Stromal cell of bone marrow (primary cell): ENCODE measurements around the gene TBL1X.
"Not testable (repeated sequence)": the region's sequence is repeated elsewhere in the genome, so short reads cannot be mapped to it uniquely, and the experiment has no call there.

Experiments
- DNase-seq: peaks from one replicate; pipeline ENCODE4 v3.0.0-alpha.2; 2012; ENCODE audit warnings: low read depth

TBL1X gene

DNA sequence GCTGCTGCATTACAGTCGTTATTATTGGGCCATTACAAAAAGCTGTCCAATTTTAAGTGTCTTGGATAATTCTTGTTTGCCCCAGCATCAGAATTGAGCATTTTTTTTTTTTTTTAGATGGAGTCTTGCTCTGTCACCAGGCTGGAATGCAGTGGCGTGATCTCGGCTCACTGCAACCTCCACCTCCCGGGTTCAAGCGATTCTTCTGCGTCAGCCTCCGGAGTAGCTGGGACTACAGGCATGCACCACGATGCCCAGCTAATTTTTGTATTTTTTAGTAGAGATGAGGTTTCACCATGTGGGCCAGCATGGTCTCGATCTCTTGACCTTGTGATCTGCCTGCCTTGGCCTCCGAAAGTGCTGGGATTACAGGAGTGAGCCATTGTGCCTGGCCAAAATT lies 71.3 kb downstream of the TBL1X start:
- not testable (repeated sequence) for DNase-seq

DNA sequence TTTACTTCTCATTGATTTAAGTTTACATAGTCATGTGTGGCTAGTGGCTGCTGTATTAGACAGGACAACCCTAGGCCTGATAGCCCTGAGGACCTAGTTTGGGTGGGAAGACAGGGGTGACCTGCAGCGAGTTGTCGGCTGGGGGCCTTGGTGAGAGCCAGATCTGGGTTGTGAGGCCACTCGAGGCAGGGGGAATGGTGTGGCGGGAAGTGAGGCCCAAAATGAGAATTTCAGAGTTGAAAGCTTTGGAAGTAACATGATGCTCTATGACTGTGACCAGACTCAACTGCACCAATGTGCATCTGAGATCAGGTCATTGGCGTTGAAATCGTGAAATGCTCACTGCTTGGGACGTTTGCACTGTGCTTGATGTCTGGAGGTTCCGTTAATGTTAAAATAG lies 72.9 kb downstream of the TBL1X start:
- no peak for DNase-seq

DNA sequence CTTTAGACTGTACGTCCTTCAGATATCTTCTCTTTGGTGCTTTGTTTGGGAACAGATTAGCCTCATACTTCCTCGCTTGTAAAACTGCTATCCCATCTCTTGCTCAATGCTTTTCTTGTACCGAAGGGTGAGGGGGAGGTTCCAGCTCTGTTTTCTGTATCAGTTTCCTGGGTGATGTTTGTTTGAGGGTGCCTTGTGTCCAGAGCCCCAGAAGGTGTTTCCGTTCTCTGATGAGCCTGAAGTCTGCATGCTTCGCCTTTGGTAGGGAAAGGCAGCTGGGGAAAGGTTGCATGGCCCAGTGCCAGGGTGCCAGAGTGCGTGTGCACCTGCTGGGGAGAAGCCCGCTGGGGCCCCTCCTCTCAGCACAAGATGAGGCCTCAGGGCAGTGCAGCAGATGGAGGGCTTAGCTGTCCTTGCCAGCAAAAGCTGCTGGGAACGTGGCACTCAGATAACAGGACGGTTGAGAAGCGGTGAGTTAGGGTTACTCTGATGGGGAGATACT lies 73.7 kb downstream of the TBL1X start:
- DNase-seq, result no peak

DNA sequence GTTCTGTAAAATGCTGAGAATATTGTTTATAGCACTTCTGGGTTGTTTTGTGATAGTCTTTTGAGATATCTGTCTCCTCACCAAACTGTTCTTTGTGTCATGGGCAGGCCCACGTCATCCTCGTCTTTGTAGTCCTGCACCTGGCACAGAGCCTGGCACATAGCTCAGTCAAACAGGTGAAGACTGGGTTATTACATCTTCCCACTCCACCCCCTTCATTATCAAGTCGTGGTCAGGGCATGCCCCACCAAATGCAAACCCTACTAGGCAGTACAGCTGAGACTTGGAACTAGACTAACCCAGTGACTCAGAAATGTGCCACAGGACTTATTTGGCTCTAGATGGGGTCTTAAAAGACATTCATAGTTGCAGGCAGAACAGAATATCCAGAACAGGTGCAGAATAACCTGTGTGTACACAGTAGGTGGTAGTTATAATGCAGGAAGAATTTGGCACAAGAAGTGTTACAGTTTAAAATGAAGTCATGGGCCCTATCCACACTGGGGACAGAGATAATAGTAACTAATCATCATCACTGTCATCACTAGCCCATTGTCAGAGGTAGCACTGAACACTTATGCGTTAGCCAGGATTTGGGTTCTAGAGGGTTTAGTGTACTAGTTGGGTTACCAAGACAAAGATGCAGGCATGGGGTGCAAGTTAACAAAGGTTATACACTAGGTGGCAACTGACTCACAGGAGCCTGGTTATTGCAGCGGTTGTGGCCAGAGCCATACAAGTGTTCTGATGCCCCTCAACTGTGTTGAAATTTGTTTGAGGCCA lies 74.9 kb downstream of the TBL1X start:
- DNase-seq, result no peak

DNA sequence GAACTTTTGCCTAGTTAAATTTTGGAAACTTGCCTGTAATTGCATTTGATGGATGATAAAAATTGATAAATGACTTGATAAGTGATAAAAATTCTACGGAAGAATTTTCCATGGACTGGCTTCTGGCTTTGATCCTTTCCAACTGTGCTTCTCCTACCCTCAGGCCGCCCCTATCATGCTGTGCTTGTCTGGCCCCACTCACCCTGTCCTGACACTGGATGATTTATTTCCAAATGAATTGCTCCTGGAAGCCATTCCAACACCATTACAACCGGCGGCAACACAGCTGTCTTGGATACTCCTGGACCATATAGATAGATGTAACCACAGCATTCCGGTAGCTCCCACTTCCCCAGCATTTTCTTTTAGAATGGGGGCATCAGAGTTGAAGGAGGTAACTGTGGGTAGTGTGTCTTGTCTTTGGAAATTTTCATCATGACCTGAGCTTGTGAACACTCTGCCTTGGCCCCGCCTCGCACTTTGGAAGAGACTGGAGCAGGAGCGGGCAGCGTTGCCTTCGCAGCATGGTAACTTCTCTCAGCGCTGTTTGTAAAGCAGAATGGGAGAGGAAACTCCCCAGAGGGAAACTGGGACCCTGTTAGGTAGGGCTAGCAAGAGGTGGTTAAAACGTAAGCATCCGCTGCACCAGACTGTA lies 77.4 kb downstream of the TBL1X start:
- DNase-seq, result no peak

DNA sequence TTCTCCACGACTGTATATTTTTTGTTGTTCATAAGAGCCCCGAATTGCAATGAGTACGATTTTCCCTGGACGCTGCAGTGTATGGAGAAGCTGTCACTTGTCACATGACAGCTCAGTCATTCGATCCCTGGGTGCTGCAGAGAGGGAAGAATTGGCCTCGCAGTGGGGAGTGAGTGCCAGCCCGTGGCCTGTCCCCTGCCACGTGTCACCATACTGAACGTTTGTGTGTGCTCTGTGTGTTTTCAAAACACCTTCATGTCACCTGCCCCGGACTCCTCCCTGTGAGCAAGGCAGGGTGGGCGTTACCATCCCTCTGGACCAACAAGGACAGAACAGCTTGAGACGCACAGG lies 77.9 kb downstream of the TBL1X start:
- DNase-seq, result no peak

DNA sequence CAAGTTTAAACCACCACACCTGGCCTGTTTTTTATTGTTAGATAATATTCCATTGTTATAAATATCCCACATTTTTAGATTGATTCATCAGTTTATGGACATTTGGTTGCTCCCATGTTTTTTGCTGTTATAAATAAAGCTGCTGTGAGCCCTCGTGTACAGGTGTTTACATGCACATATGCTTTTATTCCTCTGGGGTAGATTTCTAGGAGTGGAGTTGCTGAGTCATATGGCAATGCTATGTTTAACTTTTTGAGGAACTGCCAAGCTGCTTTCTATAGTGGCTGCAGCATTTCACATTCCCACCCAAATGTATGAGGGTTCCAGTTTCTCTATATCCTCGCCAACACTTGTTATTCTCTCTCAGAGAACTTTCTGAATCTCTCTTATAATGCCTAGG lies 90.5 kb downstream of the TBL1X start:
- no peak for DNase-seq

DNA sequence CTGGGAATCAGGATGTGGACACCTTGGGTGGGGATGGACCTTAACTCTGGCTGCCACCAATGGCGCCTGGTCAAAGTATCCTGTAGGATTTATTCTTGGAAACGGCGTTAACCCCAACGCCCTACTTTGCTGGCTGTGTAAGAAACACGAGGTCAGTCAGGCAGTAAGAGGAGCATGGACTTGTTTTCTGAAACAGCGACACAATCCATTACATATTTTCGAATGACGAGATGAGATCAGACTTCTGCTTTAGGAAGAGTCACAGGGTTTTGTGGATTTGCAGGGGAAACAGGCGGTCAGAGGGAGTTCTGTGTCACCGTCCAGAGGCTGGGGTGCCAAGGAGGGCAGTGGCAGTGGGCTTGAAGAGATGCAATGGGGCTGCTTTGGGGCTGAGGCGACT lies 92.2 kb downstream of the TBL1X start:
- no peak for DNase-seq

DNA sequence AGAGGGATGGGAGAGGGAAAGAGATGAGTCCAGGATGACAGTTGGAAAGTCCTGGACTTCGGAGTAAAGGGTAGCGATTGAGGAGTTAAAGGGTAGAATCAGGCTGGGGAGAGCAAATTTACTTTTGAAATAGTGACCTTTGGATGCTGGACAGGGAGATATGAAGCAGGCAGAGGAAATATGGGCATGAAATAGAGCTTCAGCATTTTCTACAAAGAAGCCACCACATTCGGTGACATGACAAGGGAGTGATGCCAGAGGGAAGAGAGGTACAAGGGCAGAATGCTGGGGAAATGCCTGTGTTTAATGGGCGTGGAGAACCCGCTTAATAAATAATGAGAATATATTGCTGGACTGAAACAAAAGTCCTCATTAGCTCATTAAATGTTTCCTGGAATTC lies 92.7 kb downstream of the TBL1X start:
- DNase-seq, result no peak

DNA sequence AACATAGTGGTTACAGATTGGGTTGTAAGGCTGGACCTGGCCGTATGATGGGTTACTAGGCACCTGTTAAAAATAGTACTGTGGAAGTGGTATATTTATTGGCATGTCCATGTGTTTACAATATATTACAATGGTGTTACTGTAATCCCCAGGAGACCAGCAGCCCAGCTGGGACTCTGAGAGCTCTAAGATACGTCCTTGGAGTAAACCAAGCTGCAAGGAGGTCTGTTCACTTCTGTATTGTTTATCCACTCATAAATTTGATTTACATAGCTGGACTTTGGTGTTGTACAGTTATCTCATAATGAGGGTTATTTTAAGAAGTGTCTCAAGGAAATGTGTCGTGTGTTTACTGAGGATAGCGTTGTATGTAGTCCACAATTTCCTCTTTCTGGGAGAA lies 93.8 kb downstream of the TBL1X start:
- no peak for DNase-seq

DNA sequence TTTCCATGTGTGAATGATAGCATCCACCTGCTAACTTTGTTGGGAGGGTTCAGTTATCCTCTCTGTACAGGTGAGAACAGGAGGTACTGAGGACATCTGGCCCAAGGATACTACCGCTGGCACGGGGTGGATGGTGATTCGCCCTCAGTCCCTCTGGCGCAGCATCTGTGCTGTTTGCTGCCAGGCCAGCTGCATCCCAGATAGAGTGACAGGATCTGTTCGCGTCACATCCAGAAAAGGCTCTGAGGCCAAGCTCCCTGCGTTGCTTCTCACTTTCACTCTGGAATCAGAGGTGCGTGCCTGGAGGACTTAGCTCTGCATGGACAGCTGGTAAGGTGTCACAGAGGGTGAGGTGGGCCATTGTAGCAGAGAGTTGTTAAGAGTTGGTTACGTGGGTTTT lies 95.4 kb downstream of the TBL1X start:
- no peak for DNase-seq

DNA sequence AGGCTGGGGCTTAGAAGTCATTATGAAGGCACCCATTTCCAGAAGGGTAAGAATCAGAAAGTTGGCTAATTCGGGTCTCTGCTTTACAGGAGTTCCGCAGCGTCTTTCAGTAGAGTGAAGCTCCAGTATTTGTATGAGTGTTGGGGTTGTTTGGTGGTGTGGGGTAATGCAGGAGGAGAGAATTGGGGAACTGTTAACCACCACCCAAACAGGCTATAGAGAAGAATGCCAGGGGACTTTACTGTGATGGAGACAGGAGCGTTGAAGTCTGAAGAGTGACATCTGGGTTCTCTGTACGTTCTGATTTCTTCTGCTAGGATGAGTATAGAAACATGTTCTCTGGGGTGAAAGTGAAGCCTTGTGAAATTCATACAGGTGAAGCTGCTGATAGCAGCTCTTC lies 96.3 kb downstream of the TBL1X start:
- DNase-seq, result no peak

DNA sequence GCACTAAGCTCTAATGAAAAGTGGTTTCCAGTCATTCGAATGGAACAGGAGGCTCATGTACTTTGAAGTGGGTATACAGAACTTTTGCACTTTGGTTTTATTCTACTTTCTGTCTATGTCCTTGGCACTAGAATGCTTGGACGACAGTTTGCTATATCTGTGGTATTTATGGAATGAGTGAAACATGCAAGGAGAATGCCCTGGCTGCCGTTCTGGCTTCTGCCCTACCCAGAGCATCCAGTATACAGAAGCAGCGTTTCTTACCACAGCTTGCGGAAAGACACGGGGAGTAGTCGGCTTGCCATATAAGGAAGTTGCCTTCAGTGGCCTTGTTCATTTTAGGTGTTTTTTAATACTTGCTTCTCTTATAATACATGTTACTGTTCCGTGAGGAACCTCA lies 98.0 kb downstream of the TBL1X start:
- peak; percentile 37 for DNase-seq

DNA sequence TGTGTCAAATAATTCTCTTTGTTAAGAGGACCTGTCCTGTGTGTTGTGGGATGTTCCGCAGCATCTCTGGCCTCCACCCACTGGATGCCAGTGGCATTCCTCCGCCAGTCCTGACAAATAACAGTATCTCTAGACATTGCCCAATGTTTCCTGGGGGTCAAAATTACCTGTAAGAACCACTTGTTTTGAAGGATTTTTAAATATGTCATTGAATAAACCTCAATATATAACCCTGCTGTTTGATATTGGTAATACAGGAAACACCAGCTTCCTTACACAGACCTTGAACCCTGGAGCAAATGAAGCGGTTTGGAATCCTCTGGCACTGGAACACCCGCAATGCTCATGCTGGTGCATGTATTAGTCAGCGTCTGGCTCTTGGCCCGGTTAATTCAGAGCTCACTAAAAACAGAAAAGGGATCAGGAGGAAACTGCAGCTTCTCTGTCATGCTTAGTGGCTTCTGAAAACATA lies 101.3 kb downstream of the TBL1X start:
- DNase-seq, result peak; percentile 76

DNA sequence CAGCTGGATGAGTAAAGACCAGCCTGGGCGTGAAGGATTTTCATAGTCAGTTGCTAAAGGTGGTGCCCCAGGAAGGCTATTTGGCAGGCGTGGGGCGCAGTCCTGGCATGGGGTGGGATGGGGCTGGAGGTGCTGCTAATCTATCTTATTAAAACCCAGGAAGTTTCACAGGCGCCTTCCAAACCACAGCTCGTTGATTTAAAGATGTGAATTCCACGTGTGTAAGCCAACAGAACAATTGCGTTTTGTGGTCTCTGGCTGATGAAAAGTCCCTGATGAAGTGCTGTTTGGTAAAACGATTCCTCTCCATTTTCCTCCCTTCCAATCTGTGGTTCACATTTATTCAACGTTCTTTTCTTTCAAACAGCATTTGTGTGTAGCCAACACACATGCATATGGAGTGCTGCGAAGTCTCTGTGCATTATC lies 105.0 kb downstream of the TBL1X start:
- DNase-seq, result no peak

DNA sequence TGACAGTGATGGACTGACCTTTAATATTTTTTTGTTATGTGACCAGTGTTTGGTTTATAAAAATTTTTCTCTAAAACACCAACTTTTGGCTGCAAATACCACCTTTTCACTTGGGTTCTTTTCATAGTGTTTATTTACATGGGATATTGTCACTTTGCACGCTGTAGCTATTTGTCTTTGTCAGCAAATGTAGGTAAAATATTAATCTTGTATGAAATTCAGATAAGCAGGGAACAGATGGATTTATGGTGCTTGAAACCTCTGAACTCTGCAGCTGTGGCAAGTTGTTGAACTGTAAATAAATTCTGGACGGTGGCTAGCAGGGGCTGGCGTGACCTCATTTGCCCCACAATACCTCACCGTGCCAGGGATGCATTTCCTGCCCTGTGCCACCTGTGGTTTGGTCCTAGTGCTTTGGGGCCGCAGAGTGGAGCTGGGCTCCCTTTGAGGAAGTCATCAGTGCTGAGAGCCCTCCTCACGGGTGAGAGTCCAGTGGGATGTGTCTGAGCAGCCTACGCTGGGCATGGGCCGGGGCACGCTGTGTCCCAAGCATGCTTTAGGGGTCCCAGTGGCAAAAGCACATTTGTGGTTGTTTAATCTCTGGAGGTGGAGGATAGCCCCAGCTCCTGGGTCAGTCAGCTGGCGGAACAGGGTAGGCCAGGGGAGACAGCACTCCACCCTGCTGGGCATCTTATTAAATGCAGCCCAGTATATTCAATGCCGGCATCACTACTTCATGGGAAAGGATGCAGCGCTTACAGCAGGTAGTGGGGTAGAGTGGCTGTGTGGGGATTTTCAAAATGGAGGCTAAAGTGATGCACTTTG lies 108.6 kb downstream of the TBL1X start:
- DNase-seq, result no peak

DNA sequence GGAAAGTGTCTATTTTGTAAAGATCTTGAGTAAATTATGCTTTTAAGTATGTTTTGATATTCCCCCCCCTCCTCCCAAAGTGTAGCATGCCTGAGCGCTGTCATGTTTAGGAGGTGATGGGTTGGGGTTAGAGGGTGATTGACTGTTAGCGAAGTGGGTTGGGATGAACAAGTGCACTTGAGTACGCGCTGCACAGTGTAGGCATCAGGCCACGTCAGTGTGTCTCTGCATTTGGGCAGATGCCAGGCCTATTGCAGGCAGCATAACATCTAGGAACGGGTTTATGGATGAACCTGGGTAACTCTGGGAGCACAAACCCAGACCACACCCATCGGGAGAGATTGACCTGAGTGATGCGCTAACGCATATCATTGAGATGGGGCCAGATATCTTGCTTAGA lies 111.2 kb downstream of the TBL1X start:
- no peak for DNase-seq

DNA sequence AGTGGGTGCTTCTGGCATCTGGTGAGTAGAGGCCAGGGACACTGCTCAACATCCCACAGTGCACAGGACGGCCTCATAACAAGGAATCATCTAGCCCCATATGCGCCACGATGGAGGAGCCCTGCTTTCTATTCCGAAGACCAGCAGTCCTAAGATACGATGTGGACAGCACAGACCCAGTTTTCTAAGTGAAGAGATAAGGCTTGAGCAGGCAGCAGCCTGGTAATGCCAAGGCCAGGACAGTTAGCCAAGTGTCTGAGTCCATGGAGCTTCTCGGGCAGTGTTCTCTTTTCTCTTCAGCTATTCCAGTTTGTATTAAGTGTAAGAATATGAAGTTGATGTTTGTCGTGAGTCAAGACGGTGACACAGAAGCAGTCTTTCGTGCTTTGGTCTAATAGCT lies 112.7 kb downstream of the TBL1X start:
- DNase-seq, result no peak

DNA sequence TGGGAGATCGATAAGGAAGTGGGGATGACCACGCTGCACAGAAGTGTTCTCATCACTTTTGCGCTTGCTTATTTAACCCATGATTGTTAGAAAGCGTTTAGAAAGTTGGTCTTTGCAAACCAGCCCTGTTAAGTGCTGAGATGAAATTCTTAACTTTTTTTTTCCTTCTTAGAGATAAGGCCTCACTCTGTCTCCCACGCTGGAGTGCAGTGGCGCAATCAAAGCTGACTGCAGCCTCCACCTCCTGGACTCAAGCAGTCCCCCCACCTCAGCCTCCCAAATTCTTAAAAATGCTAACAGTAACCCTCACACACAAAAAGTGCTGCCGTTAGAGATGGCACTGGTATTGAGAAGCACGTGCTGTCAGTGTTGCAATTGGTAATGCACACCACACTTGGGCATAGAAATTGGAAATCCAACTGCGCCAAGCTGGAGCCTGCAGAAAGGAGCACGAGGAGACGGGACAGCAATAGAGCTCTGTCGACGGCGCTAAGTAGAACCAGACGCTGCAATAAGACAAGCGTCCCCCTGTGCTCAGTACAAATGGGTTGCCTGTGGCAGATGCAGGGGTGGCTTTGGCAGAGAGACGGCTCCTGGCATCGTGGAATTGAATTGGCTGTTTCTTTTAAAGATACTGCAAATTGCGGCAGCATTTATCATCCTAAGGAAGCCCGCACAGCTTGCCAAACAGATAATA lies 113.4 kb downstream of the TBL1X start:
- DNase-seq, result no peak

DNA sequence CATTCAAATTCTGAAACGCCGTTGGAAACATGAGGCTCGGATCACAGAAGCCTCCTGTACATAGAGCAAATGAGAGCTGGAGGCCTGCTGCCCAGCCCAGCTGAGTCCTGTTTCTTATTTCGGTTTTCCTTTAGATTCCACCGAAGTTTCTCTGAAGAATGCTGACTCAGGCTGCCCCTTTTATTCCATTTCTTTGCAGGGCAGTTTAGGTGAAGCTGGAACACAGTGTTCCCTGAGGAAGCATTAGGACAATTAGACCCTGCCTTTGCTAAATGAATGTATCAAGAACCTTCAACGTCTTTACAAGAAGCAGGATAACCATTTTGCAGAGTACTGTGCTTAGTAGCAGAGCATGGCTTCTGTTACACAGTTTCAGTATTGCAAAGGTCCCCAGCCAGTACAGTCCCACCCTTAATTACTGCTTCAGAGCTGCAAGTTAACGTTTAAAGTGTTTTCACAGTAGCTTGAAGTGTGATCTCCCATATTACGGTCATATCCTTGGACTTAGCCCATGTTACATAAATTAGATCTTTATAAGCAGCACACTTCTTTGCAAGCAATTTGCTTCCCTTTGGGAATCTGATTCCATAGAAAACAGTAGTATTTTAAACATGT lies 117.0 kb downstream of the TBL1X start:
- DNase-seq, result no peak

DNA sequence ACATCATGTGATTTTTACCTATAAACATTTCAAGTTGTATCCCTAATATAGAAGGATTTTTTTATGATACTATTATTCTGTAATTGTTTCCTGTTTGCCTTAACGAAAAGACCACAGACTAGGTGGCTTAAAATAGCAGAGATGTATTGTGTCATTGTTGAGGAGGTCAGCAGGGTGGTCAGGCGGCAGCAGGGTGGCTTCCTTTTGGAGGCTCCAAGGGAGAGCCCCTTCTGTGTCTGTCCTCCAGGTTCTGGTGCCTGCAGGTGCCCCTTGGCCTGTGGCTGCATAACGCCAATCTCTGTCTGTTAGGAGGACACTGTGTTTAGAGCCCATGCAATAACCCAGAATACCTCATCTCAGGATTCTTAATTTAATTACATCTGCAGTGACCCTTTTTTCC lies 118.1 kb downstream of the TBL1X start:
- no peak for DNase-seq

DNA sequence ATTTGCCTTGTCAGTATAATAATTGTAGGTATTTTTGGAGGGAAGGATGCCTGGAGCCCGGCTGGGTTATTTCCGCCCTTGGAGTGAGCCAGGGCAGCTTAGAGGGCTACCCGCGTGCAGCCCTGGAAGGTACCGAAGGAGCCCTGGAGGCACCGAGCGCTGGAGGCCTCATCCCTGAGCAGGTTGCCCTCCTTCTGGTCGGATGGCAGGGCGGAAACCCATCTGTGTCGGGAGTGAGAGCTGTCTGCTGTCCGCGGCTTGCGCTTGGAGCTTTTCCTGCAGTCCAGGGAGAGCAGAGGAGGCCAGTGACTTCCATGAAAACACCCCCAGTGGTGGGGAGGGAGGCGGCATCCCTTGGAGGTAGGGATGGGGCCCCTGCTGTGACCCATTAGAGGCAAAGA lies 122.1 kb downstream of the TBL1X start:
- no peak for DNase-seq
